ENCODE results near the gene PDE6B. TPM values are rescaled to one million over a fixed set of nuclear protein-coding genes. Genes with fewer than 3 reads are reported as not detected.

Gene PDE6B
- polyA plus RNA-seq, 1 experiment, result 0.64 TPM

DNA sequence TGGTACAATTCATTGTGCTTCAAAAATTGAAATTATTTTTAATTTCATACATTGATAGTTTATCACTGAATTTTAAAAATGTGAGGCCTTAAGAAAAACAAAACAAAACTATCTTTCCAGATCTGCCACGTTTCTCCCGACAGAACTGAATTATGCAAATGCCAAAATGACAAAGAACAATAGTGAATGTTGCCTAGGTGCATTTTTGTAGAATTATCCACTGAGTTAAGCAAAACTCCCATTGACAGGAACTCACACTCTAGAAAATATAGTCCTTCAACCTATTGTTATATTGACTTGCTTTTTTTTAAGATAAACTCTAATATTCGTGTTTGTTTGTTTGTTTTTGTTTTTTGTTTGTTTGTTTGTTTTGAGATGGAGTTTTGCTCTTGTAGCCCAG lies 86.7 kb downstream of the PDE6B start:
- Histone ChIP-seq H3K27ac (ENCODE audit: low read depth, low read length) (no peak overlapping the region), H3K9me3 (ENCODE audit: control insufficient read depth, insufficient read depth, low read length) (peaks cover 7% of the 10 kb centered on the region; the same call in 1 of the 2 replicates), H3K4me3 (ENCODE audit: low read depth, low read length) (no peak overlapping the region), H3K27me3 (ENCODE audit: control insufficient read depth, insufficient read depth, low read length) (no peaks in the 10 kb centered on the region)
- ChIA-PET CTCF (no interaction called here), POLR2A (no interaction called here)
- TF ChIP-seq, protein P1, sequence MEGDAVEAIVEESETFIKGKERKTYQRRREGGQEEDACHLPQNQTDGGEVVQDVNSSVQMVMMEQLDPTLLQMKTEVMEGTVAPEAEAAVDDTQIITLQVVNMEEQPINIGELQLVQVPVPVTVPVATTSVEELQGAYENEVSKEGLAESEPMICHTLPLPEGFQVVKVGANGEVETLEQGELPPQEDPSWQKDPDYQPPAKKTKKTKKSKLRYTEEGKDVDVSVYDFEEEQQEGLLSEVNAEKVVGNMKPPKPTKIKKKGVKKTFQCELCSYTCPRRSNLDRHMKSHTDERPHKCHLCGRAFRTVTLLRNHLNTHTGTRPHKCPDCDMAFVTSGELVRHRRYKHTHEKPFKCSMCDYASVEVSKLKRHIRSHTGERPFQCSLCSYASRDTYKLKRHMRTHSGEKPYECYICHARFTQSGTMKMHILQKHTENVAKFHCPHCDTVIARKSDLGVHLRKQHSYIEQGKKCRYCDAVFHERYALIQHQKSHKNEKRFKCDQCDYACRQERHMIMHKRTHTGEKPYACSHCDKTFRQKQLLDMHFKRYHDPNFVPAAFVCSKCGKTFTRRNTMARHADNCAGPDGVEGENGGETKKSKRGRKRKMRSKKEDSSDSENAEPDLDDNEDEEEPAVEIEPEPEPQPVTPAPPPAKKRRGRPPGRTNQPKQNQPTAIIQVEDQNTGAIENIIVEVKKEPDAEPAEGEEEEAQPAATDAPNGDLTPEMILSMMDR (IDR thresholded peaks at IDR 0.05; ENCODE audit: low read depth, low read length), result no peak
- no peak for DNase-seq (ENCODE audit: low read depth, low spot score)

DNA sequence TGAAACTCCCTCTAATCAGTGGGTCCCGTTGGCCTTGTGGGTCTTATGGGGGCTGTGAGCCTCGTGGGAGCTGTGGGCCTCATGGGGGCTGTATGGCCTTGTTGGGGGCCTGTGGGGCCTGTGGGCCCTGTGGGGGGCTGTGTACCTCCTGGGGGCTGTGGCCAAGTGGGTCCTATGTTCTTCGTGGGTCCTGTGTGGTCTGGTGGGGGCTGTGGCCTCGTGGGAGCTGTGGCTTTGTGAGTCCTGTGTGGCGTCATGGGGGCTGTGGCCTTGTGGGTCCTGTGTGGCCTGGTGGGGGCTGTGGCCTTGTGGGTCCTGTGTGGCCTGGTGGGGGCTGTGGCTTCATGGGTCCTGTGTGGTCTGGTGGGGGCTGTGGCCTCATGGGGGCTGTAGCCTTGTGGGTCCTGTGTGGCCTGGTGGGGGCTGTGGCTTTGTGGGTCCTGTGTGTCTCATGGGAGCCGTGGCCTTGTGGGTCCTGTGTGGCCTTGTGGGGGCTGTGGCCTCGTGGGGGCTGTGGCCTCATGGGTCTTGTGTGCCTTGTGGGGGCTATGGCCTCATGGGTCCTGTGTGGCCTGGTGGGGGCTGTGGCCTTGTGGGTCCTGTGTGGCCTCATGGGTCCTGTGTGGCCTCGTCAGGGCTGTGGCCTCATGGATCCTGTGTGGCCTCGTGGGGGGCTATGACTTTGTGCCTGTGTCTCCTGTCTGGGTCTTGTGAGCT lies 87.7 kb downstream of the PDE6B start:
- no peak overlapping the region for H3K27ac ChIP-seq (ENCODE audit: low read depth, low read length)
- TF ChIP-seq, protein P1 (IDR thresholded peaks at IDR 0.05; ENCODE audit: low read depth, low read length), result no peak
- no peak overlapping the region for H3K4me3 ChIP-seq (ENCODE audit: low read depth, low read length)
- CTCF ChIA-PET, result interaction anchor here (0.7 kb wide), 1 partner anchor 34 kb away, joined by 3 read pairs; no protein-coding TSS in a partner anchor
- no peaks in the 10 kb centered on the region for H3K27me3 ChIP-seq (ENCODE audit: control insufficient read depth, insufficient read depth, low read length)
- POLR2A ChIA-PET, result no interaction called here
- DNase-seq (ENCODE audit: low read depth, low spot score), result no peak
- H3K9me3 ChIP-seq (ENCODE audit: control insufficient read depth, insufficient read depth, low read length), result peaks cover 7% of the 10 kb centered on the region; the same call in 1 of the 2 replicates

DNA sequence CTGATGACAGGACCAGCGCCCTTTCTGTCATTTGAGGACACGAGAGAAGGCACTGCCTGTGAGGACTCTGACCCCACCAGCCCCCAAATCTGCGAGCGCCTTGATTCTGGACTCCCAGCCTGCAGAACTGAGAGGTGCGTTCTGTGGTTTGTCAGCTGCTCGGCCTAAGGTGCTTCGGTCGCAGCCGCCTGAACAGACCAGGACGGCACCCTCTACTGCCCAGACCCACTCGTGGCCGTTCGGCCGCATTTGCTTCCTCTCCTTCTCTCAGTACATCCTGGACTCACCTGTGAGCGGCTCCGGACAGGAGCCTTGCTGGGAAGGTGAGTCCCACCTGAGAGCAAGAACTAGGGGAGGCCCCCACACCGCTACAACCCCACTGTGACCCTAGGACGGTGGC lies 88.7 kb downstream of the PDE6B start:
- TF ChIP-seq, protein P1 (IDR thresholded peaks at IDR 0.05; ENCODE audit: low read depth, low read length), result no peak
- no peaks in the 10 kb centered on the region for H3K27me3 ChIP-seq (ENCODE audit: control insufficient read depth, insufficient read depth, low read length)
- no peak overlapping the region for H3K4me3 ChIP-seq (ENCODE audit: low read depth, low read length)
- H3K27ac ChIP-seq (ENCODE audit: low read depth, low read length), result no peak overlapping the region
- ChIA-PET POLR2A (no interaction called here), CTCF (interaction anchor here (0.7 kb wide), 1 partner anchor 35 kb away, joined by 3 read pairs; no protein-coding TSS in a partner anchor)
- DNase-seq (ENCODE audit: low read depth, low spot score), result no peak
- peaks cover 11% of the 10 kb centered on the region; the same call in 1 of the 2 replicates for H3K9me3 ChIP-seq (ENCODE audit: control insufficient read depth, insufficient read depth, low read length)

DNA sequence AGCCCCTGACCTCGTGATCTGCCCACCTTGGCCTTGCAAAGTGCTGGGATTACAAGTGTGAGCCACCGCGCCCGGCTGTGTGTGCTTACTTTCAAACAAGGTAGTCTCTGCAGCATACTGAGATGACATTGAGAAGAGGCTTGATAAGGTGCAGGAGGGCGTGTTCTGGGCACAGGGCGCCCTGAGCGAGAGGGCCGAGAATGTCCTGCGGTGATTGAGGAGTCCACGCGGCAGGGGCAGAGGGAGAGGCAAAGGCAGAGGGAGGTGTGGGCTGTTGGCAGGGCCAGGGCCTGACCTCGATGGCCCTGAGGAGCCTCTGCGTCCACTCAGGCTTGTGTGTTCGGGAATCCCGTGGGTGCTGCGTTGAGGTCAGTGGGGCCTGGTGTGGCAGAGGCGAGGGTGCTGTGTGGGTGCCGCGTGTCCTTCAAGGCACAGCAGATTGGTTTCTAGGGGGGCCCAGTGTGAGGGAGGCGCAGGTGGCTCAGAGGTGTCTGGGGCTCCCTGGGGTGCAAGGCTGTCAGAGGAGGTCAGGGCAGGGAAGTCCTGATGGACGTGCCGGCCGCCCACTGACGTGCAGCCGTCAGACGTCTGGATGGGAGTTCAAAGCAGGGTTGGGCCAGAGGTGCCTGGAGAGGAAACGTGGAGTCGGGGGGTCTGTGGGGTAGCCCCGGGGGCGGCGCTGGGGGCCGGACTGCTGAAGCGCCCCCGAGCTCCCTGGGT lies 92.4 kb downstream of the PDE6B start:
- Histone ChIP-seq H3K9me3 (ENCODE audit: control insufficient read depth, insufficient read depth, low read length) (peaks cover 38% of the 10 kb centered on the region), H3K27ac (ENCODE audit: low read depth, low read length) (no peak overlapping the region), H3K4me3 (ENCODE audit: low read depth, low read length) (no peak overlapping the region), H3K27me3 (ENCODE audit: control insufficient read depth, insufficient read depth, low read length) (no peaks in the 10 kb centered on the region)
- CTCF ChIA-PET, result no interaction called here
- POLR2A ChIA-PET, result no interaction called here
- TF ChIP-seq, protein P1 (IDR thresholded peaks at IDR 0.05; ENCODE audit: low read depth, low read length), result no peak
- no peak for DNase-seq (ENCODE audit: low read depth, low spot score)

DNA sequence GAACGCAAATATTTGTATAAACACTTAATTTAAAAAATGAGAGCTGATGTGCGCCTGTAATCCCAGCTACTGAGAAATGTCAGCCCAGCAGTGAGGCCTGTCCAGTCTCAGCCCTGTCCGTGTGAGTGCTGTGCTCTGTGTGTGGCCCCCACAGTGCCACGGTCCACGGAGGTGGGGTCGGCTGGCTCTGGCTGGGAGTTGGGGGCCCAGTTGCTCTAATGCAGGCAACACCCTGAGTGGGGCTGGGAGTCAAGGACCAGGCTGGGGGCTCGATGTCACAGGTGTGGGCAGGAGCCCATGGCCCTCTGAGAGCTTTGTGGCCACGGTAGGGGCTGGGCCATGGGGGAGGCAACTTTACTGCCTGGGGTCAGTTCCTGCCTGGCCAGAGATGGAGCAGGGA lies 93.1 kb downstream of the PDE6B start:
- CTCF ChIA-PET, result no interaction called here
- H3K4me3 ChIP-seq (ENCODE audit: low read depth, low read length), result no peak overlapping the region
- POLR2A ChIA-PET, result no interaction called here
- peaks cover 38% of the 10 kb centered on the region for H3K9me3 ChIP-seq (ENCODE audit: control insufficient read depth, insufficient read depth, low read length)
- no peaks in the 10 kb centered on the region for H3K27me3 ChIP-seq (ENCODE audit: control insufficient read depth, insufficient read depth, low read length)
- TF ChIP-seq, protein P1 (IDR thresholded peaks at IDR 0.05; ENCODE audit: low read depth, low read length), result no peak
- DNase-seq (ENCODE audit: low read depth, low spot score), result no peak
- H3K27ac ChIP-seq (ENCODE audit: low read depth, low read length), result no peak overlapping the region

Measured in AG04450 (cell line).